ENCODE measurements around the gene MINK1. TPM values are rescaled to one million over a fixed set of nuclear protein-coding genes. Genes with fewer than 3 reads are reported as not detected.

Gene MINK1
- total and polyA plus RNA-seq, 2 of the 8 experiments (the other 6 are each of a cell fraction or from before 2014, with no cell fraction given), result 26.9 to 77.7 TPM

- TF ChIP-seq RAD21 (IDR thresholded peaks at IDR 0.05 in 1 of 2, conservative IDR thresholded peaks at IDR 0.05 in 1 of 2; ENCODE audit: low read depth in 2 of 2, low read length in 2 of 2), result no peak
These were observed 51.3 kb downstream of the MINK1 start (continued) for GRCh38 chr17:4884489-4884888.
